Caki2 (cell line): ENCODE measurements around the gene PPP1R3F. TPM values are rescaled to one million over a fixed set of nuclear protein-coding genes. Genes with fewer than 3 reads are reported as not detected.
A peak's percentile ranks its signal among the peaks of the same experiment; 100 is the strongest.

ENCODE experiments used
- DNase-seq: peaks from one replicate; pipeline ENCODE4 v3.0.0-alpha.2; 2015; ENCODE audit warnings: low read depth
- in situ Hi-C: cut with HindIII; loops from 2 replicates; pipeline ENCODE4 v1.10.0; 2016; ENCODE audit warnings: low sequenced_read_pairs, low pct_unique_long_range_greater_than_20kb, mixed read lengths
- total RNA-seq: library from RNA; depleted of rRNA; stranded (reverse); fragments of >200 nt; shearing (Covaris generic); gene quantifications from 2 replicates; pipeline ENCODE4 v1.2.3, GENCODE V29; 2014; ENCODE audit warnings: low replicate concordance; rRNA removed

PPP1R3F gene, protein sequence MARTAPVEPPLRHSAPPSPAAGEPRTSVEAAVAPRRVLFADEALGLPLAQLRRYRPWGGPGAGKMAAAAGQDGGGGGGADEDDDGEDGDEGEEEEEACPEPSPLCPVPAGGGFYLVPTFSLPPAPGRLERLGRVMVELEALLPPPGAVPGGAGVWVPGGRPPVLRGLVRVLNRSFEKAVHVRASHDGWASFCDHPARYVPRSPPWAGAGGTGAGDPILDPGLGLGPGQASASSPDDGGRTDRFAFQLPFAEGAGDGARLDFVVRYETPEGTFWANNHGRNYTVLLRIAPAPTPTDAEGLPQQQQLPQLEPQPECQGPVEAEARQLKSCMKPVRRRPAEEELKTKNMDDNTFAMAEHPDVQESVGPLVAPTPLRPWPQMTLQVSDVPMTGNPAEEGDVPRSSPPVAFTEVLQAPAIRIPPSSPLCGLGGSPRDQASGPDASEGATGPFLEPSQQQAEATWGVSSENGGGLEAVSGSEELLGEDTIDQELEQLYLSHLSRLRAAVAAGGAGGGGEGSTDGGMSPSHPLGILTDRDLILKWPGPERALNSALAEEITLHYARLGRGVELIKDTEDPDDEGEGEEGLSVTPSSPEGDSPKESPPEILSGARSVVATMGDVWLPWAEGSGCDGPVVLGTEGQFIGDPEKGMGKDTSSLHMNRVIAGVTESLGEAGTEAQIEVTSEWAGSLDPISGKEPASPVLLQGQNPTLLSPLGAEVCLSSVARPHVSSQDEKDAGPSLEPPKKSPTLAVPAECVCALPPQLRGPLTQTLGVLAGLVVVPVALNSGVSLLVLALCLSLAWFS
- 14.4 and 18.5 TPM in 2 replicates for total RNA-seq

GRCh38 chrX:49269767-49270248 is at the start of gene PPP1R3F:
PPP1R3F (plus strand) TSS chrX:49269793; CDS start chrX:49269870, 77 bp downstream.
- DNase-seq, result no peak
- in situ Hi-C loops, result no loop called here

DNA sequence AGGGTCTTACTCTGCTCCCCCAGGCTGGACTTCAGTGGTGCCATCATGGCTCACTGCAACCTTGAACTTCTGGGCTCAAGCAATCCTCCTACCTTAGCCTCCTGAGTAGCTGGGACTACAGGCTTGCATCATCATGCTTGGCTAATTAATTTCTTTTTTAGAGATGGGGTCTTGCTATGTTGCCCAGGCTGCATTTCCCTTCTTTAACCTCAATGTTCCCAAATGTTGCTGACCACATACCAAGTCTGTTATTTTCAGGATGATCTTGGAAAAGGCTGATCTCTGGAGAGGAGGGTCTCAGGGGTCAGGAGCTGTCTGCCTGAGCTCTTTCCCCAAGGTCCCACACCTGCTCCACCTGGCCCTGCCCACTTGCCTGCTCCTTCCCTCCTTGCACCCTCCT is 49.5 kb upstream of the PPP1R3F start:
- in situ Hi-C loops, result no loop called here
- DNase-seq, result no peak

DNA sequence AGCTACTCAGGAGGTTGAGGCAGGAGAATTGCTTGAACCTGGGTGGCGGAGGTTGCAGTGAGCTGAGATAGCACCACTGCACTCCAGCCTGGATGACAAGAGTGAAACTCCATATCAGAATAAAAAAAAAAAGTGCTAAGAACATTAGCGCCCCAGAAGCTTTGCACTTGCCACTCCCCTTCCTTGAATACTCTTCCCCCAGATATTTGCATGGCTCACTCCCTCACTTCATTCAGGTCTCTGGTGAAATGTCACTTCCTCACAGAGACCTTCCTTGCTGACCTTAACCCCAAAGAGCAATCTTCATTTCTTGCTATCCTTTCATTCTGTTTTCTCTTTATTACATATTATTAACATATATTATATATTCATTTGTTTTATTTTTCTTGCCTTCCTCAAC is 47.7 kb upstream of the PPP1R3F start:
- no peak for DNase-seq
- in situ Hi-C loops, result no loop called here

DNA sequence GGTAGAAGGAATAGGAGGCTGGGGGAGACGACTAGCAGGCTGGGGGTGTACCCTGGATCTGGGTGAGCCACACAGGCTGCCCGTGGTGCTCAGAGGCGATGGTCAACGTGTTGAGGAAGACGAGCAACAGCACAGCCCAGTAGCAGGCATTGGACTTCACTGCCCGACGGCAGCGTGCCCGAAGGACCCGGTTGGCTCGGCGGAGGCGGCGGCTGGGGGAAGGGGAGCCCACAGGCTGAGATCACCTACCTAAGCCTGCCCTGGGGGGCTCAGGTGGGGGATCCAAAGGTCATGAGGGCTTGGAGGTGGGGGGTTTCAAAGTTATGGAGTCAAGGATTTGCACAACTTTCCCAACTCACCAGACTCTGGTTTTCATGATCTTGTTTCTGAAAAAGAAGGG is 43.7 kb upstream of the PPP1R3F start:
- DNase-seq, result no peak
- in situ Hi-C loops, result no loop called here

DNA sequence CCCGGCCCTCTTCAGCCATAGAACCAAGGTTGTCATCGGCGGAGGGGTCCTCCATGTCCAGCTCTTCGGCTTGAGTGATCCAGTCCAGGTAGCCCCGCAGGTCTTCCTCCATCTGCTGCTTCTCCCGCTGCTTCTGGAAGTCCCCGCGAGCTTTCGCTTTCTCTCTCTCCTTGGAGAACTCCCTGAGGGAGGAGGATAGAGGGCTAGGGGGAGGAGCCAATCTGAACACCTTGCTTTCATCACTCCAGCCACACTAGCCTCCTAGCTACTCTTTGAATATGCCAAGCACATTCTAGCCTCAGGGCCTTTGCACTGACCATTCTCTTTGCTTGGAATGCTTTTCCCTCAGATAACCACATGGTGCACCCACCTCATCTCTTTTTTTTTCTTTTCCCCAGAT is 42.6 kb upstream of the PPP1R3F start:
- in situ Hi-C loops, result no loop called here
- no peak for DNase-seq

GRCh38 chrX:49227726-49228125 is 41.9 kb upstream of the PPP1R3F start:
- in situ Hi-C loops, result no loop called here
- DNase-seq, result no peak

- no peak for DNase-seq
- in situ Hi-C loops, result no loop called here
Observed at GRCh38 chrX:49228185-49228584, 41.4 kb upstream of the PPP1R3F start.

- peak; percentile 44 for DNase-seq
- in situ Hi-C loops, result no loop called here
Observed at GRCh38 chrX:49230500-49231232, 38.9 kb upstream of the PPP1R3F start.

DNA sequence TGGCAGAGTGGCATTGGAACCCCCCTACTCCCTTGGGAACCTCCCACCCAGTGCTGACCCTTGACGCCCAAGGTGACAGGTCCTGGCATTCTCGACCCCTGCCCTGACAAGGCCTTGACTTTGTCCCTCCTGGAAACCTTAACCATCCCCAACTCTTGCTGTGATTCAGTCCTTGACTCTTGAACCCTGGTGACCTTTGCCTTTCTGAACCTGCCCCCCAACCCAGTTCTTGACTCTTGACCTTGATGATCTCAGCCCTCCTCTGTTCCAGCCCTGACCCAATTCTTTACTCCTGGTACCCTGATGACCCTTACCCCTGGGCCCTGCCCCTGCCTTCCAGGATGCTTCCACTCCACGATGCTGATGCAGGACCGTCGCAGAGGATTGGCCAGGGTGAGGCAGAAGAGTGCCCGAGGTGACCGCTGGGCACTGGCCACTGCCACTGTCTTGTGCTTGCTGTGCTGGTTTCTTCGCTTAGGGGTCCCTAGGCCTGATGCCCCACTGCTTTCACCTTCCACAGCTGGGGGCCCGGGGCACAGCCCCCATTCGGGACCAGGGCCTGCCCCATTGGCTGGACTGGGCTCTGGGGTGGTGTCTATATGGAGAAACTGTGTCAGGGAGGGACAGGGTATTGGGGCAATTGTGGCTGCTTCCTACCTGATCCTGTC is 38.1 kb upstream of the PPP1R3F start:
- in situ Hi-C loops, result no loop called here
- no peak for DNase-seq

- no peak for DNase-seq
- in situ Hi-C loops, result no loop called here
Observed at GRCh38 chrX:49232525-49232924, 37.1 kb upstream of the PPP1R3F start.

DNA sequence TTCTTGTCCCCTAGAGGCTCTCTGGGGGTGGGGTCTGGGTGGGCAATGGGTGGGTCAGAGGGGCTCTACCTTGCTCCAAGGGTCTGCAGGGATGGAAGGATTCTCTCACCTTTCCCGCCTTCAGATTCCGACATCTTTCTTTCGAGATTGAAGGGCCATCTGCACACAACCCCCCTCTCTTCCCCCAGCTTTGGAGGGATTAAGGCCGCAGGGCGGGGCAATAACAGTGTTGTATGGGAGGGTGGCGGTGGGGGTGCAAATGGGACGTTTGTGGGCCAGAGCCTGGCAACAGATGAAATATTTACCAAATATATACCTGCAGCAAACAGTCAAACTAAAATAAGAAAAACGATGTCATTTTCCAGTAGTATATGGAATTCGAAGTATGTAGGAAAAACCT is 36.4 kb upstream of the PPP1R3F start, which contains the start of gene CACNA1F:
TSS of gene CACNA1F (minus strand) at position 165 of the 400 bp plus-strand sequence. CDS start at position 134, 31 bp downstream.
- in situ Hi-C loops, result no loop called here

DNA sequence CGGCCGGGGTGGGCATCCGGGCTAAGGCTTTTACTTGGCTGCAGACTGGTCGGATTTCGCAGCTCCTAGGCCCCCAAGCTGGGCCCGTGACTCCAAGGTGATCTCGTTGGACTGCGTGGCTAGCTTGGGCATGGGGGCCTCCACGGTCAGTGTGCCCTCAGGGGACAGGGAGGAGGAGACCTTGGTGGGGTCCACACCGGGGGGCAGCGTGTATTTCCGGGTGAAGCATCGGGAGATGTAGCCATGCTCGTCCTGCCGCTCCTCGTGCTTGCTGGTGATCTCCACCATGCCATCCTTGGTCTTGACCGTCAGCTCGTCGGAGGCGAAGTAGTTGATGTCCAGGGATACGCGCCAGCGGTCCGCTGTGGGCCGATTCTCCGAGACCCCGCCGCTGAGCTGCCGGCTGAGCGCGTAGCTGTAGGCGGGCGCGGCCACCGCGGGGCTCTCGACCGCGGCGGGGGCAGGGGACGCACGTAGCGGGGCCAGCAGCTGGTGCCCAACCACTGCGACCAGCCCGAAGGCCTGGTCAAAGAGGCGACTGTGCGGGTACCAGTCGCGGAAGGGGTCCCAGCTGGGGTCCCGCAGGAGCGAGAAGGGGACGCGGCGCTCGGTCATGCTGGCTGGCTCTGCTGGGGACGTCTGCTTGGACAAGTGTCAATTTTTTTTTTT is 35.6 kb upstream of the PPP1R3F start:
- no peak for DNase-seq
- in situ Hi-C loops, result no loop called here

More for the DNA sequence above, 36.4 kb upstream of the PPP1R3F start, which contains the start of gene CACNA1F:
- DNase-seq, result no peak

GRCh38 chrX:49237060-49237459 is 32.5 kb upstream of the PPP1R3F start:
- no peak for DNase-seq
- in situ Hi-C loops, result no loop called here

DNA sequence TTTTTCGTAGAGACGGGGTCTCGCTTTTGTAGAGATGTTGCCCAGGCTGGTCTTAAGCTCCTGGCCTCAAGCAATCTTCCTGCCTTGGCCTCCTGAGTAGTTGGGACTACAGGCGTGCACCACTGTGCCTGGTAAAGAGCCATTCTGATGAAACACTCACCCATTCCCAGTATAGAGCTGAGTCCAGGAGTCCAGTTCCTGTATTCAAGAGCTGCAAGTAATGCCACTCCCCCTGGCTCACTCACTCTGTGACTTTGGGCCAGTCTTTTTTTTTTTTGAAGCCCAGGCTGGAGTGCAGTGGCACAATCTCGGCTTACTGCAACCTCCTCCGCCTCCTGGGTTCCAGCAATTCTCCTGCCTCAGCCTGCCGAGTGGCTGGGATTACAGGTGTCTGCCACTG is 30.9 kb upstream of the PPP1R3F start:
- in situ Hi-C loops, result no loop called here

GRCh38 chrX:49242545-49243066 is 27.0 kb upstream of the PPP1R3F start:
- in situ Hi-C loops, result no loop called here
- no peak for DNase-seq

More for the DNA sequence above, 30.9 kb upstream of the PPP1R3F start:
- no peak for DNase-seq

- DNase-seq, result no peak
- in situ Hi-C loops, result no loop called here
Observed at GRCh38 chrX:49243166-49243565, 26.4 kb upstream of the PPP1R3F start.

DNA sequence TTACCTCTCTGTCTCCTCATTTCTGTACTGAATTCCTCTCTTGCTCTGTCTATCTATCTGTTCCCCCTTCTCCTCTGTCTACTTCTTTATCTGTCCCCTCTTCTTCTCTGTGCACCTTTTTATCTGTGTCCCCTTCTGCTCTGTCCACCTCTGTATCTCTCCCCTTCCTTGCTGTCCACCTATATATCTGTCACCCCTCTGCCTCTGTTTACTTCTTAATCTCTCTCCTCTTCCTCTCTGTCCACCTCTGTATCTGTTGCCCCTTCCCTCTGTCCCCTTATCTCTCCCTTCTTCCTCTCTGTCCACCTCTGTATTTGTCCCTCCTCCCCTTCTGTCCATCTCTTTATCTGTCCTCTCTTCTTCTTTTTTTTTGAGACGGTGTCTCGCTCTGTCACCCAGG is 25.4 kb upstream of the PPP1R3F start:
- in situ Hi-C loops, result no loop called here
- DNase-seq, result no peak
